GM12878 (cell line): Measurements from ENCODE around the gene TCF7L1. TPM values are rescaled to one million over a fixed set of nuclear protein-coding genes. Genes with fewer than 3 reads are reported as not detected.

ENCODE experiments used
- ATAC-seq: fragments of 200-7000 bp; cut with Tn5 transposase; 3 replicates; pipeline ENCODE4 v1.9.1; 2020; ENCODE audit warnings: mild to moderate bottlenecking, moderate library complexity
- BruUV-seq: library from RNA; stranded (reverse); fragments of 400-500 nt; replicated peaks from 2 replicates; lab custom pipeline; 2021; lab: Mats Ljungman, UMichigan
- CTCF ChIA-PET: fragments of 300-600 bp; sonication (Branson Sonifier 250); formaldehyde crosslinking; extraction: SDS; loops from one replicate; lab custom pipeline; 2021; ENCODE audit warnings: inconsistent platforms; lab: Yijun Ruan, JAX
- POLR2A ChIA-PET: fragments of 350-600 bp; formaldehyde crosslinking; extraction: SDS; loops from one replicate; lab custom pipeline; 2021; ENCODE audit warnings: inconsistent platforms; lab: Charles Lee
- RAD21 ChIA-PET: fragments of 300-600 bp; sonication (Branson Sonifier 250); formaldehyde crosslinking; loops from one replicate; lab custom pipeline; 2023; ENCODE audit warnings: antibody characterized with exemption; ENCODE audit not compliant: unreplicated experiment; lab: Charles Lee
- SMC1A ChIA-PET: fragments of 300-600 bp; sonication (Branson Sonifier 250); formaldehyde crosslinking; loops from one replicate; lab custom pipeline; 2023; ENCODE audit not compliant: unreplicated experiment, uncharacterized antibody; lab: Charles Lee
- DNase-seq: peaks from one replicate; pipeline ENCODE4 v3.0.0-alpha.2; 2011; ENCODE audit warnings: low read depth, low spot score
- FAIRE-seq: peaks from 3 replicates; lab custom pipeline; 2011; peaks lifted over from hg19 to GRCh38; lab: Jason Lieb, UNC
- H2AFZ ChIP-seq: 2 replicates; pipeline ENCODE4 v1.6.0; 2011; ENCODE audit warnings: low read depth, low read length, control low read depth; ENCODE audit not compliant: control insufficient read depth
- H3K27ac ChIP-seq: 2 replicates; pipeline ENCODE4 v1.5.1; 2011; ENCODE audit warnings: control low read depth; ENCODE audit not compliant: control insufficient read depth, insufficient read depth
- H3K27me3 ChIP-seq, 2 experiments: replicated peaks in 1 of 2; 2 replicates each; pipeline versions ENCODE4 v1.6.0 to v1.6.1; 2011; ENCODE audit warnings: low read length in 1 of 2; ENCODE audit not compliant: control insufficient read depth in 2 of 2, insufficient read depth in 2 of 2
- H3K36me3 ChIP-seq, 2 experiments: 2 replicates each; pipeline ENCODE4 v1.5.1; 2011; ENCODE audit warnings: low read length in 1 of 2; ENCODE audit not compliant: control insufficient read depth in 2 of 2, insufficient read depth in 2 of 2
- H3K4me1 ChIP-seq: 2 replicates; pipeline ENCODE4 v1.6.1; 2011; ENCODE audit warnings: mild to moderate bottlenecking, low read length, moderate library complexity, mixed read lengths; ENCODE audit not compliant: control insufficient read depth, insufficient read depth
- H3K4me2 ChIP-seq: 2 replicates; pipeline ENCODE4 v1.6.0; 2011; ENCODE audit warnings: control low read depth; ENCODE audit not compliant: control insufficient read depth, insufficient read depth
- H3K4me3 ChIP-seq: fragments of 200-600 bp; sonication (generic); 2 replicates; pipeline ENCODE4 v1.5.1; 2016
- H3K79me2 ChIP-seq: 2 replicates; pipeline ENCODE4 v1.6.0; 2011; ENCODE audit warnings: low read length; ENCODE audit not compliant: control insufficient read depth, insufficient read depth
- H3K9ac ChIP-seq: 2 replicates; pipeline ENCODE4 v1.8.0; 2011; ENCODE audit warnings: low read length, control low read depth, mixed read lengths; ENCODE audit not compliant: control insufficient read depth, insufficient read depth
- H3K9me3 ChIP-seq: replicated peaks from 3 replicates; pipeline ENCODE4 v1.5.1; 2011; ENCODE audit warnings: mild to moderate bottlenecking, low read length; ENCODE audit not compliant: control insufficient read depth, insufficient read depth
- H4K20me1 ChIP-seq: 2 replicates; pipeline ENCODE4 v1.6.0; 2011; ENCODE audit not compliant: control insufficient read depth, insufficient read depth
- ESRRA ChIP-seq: IDR thresholded peaks from 2 replicates; pipeline ENCODE4 v1.6.1; 2012; ENCODE audit warnings: mild to moderate bottlenecking, low read length, improper control_type of control experiment
- HDAC2 ChIP-seq: fragments of 200-600 bp; sonication (generic); IDR thresholded peaks from 2 replicates; pipeline ENCODE4 v1.6.1; 2017
- IKZF1 ChIP-seq: fragments of 450-650 bp; conservative IDR thresholded peaks from 2 replicates; pipeline ENCODE4 v1.6.1; 2017; ENCODE audit warnings: antibody characterized with exemption, mild to moderate bottlenecking
- JUND ChIP-seq: IDR thresholded peaks from 2 replicates; pipeline ENCODE4 v1.6.1; 2012; ENCODE audit warnings: low read depth, mild to moderate bottlenecking, low read length, improper control_type of control experiment, moderate library complexity
- LARP7 ChIP-seq: fragments of 450-650 bp; IDR thresholded peaks from 2 replicates; pipeline ENCODE4 v1.6.1; 2017; ENCODE audit warnings: mild to moderate bottlenecking
- MAX ChIP-seq: IDR thresholded peaks from 2 replicates; pipeline ENCODE4 v1.6.1; 2012; ENCODE audit warnings: low read depth, low read length, improper control_type of control experiment
- MYC ChIP-seq: IDR thresholded peaks from 2 replicates; pipeline ENCODE4 v1.6.1; 2011; ENCODE audit warnings: mild to moderate bottlenecking, low read length, moderate library complexity, inconsistent platforms; ENCODE audit not compliant: insufficient read depth, insufficient replicate concordance, insufficient read length, severe bottlenecking
- NFYB ChIP-seq: IDR thresholded peaks from 2 replicates; pipeline ENCODE4 v1.6.1; 2011; ENCODE audit warnings: low read depth, mild to moderate bottlenecking, low read length, improper control_type of control experiment, moderate library complexity; ENCODE audit not compliant: insufficient read depth
- PBX3 ChIP-seq: IDR thresholded peaks from 2 replicates; pipeline ENCODE4 v1.6.1; 2011; ENCODE audit warnings: mild to moderate bottlenecking, low read depth, low read length, moderate library complexity; ENCODE audit not compliant: insufficient replicate concordance
- RBBP5 ChIP-seq: fragments of 200-600 bp; sonication (generic); conservative IDR thresholded peaks from 2 replicates; pipeline ENCODE4 v1.6.1; 2016
- RELB ChIP-seq: fragments of 450-650 bp; IDR thresholded peaks from 2 replicates; pipeline ENCODE4 v1.6.1; 2017; ENCODE audit warnings: low read depth, mild to moderate bottlenecking, moderate library complexity
- SREBF1 ChIP-seq: IDR thresholded peaks from 2 replicates; pipeline ENCODE4 v1.6.1; 2012; ENCODE audit warnings: mild to moderate bottlenecking, low read length
- STAT1 ChIP-seq: fragments of 450-650 bp; conservative IDR thresholded peaks from 2 replicates; pipeline ENCODE4 v1.6.1; 2014; ENCODE audit warnings: antibody characterized with exemption, mild to moderate bottlenecking
- USF1 ChIP-seq: IDR thresholded peaks from 2 replicates; pipeline ENCODE4 v1.6.1; 2011; ENCODE audit warnings: borderline replicate concordance, low read depth, mild to moderate bottlenecking, moderate library complexity, mixed read lengths, low read length; ENCODE audit not compliant: insufficient read depth; ENCODE audit errors: extremely low read length
- USF2 ChIP-seq: IDR thresholded peaks from 2 replicates; pipeline ENCODE4 v1.6.1; 2011; ENCODE audit warnings: low read depth, low read length, improper control_type of control experiment, borderline replicate concordance
- WGBS: methylation state at CpG from one replicate; pipeline ENCODE4 v1.1.6; 2016; ENCODE audit warnings: low lambda C conversion rate; ENCODE audit not compliant: insufficient replicate concordance, insufficient coverage; ENCODE audit errors: missing lambda C conversion rate; 5-methylcytosine and 5-hydroxymethylcytosine counted together
- in situ Hi-C: fragments of 300-500 bp; cut with MboI; formaldehyde crosslinking; loops from 9 replicates; pipeline ENCODE4 v1.14.3; 2018; ENCODE audit warnings: mixed read lengths
- intact Hi-C: fragments of 100-400 bp; cut with micrococcal nuclease; formaldehyde crosslinking; loops from one replicate; pipeline ENCODE4 v1.14.2; 2022; ENCODE audit not compliant: unreplicated experiment
- polyA plus RNA-seq, 11 experiments: library from polyadenylated mRNA; depleted of rRNA in 4 of 11; unstranded in 6 of 11; stranded (reverse) in 5 of 11; fragments of >200 nt; fragmentation: Nextera tagmentation in 4 of 11; fragmentation: Illumina TruSeq in 1 of 11; extraction: Ambion mirVana in 4 of 11; extraction: Trizol in 1 of 11; gene quantifications; 1 replicate in 1 of 11; 2 replicates in 10 of 11; pipeline versions ENCODE4 v1.2.1 to v1.2.3, GENCODE V29; 2011 to 2016; ENCODE audit warnings: inconsistent platforms in 2 of 11, missing spikeins in 2 of 11, low read depth in 1 of 11
- total RNA-seq, 4 experiments: library from RNA; depleted of rRNA in 3 of 4; stranded (reverse); fragments of >200 nt in 3 of 4; fragmentation: Illumina TruSeq in 1 of 4; extraction: Trizol in 1 of 4; gene quantifications; 2 replicates each; pipeline versions ENCODE4 v1.2.1 to v1.2.3, GENCODE V29; 2013 to 2021

The TCF7L1 gene
- total and polyA plus RNA-seq, 10 of the 15 experiments (the other 5 are each of a cell fraction or from before 2014, with no cell fraction given), result 0.03 to 0.11 (median 0.10) TPM; not detected in 7

GRCh38 chr2:85110991-85111560 is 22.1 kb upstream of the TCF7L1 start (continued):
- TF ChIP-seq NFYB (no peak), ESRRA (no peak), USF2 (no peak)

- ATAC-seq, result no peak
- no peaks in the 10 kb centered on the region for H4K20me1 ChIP-seq
- CTCF ChIA-PET, result no interaction called here
- WGBS, result 35% methylated on average over 3 of the region's 3 CpGs
- no peaks in the 10 kb centered on the region for H3K4me1 ChIP-seq
- H3K79me2 ChIP-seq, result no peaks in the 10 kb centered on the region
- no peaks in the 10 kb centered on the region for H3K36me3 ChIP-seq
- H3K4me2 ChIP-seq, result no peak overlapping the region
- TF ChIP-seq MYC, result no peak
- no peak for TF ChIP-seq SREBF1
- no peak for TF ChIP-seq HDAC2
- TF ChIP-seq STAT1, result no peak
- TF ChIP-seq PBX3, result no peak
- no peak for TF ChIP-seq USF1
- no peak for TF ChIP-seq RELB
- TF ChIP-seq RBBP5, result no peak
- no peak for TF ChIP-seq JUND
- TF ChIP-seq IKZF1, result no peak
- no peak for TF ChIP-seq MAX
- no peak for TF ChIP-seq LARP7
- SMC1A ChIA-PET, result interaction anchor here (0.8 kb wide), 1 partner anchor 188 kb away, joined by 3 read pairs; no protein-coding TSS in a partner anchor
- no peak overlapping the region for H2AFZ ChIP-seq
- H3K9me3 ChIP-seq, result no peaks in the 10 kb centered on the region
- no peaks in the 10 kb centered on the region; a peak in 1 of 4 replicates for H3K27me3 ChIP-seq
- no peak overlapping the region for H3K4me3 ChIP-seq
- BruUV-seq, result no TSS peak
- no peak for FAIRE-seq
- intact Hi-C loops, result no loop called here
- POLR2A ChIA-PET, result no interaction called here
- no peak overlapping the region for H3K27ac ChIP-seq
- in situ Hi-C loops, result no loop called here
- no peak for DNase-seq
- RAD21 ChIA-PET, result no interaction called here
- H3K9ac ChIP-seq, result no peak overlapping the region
Observed at GRCh38 chr2:85111819-85112281, 21.3 kb upstream of the TCF7L1 start.
